Stromal cell of bone marrow (primary cell): ENCODE results near the gene HOXB13.

Source experiments
- DNase-seq: peaks from one replicate; pipeline ENCODE4 v3.0.0-alpha.2; 2012; ENCODE audit warnings: low read depth

HOXB13 gene

DNA sequence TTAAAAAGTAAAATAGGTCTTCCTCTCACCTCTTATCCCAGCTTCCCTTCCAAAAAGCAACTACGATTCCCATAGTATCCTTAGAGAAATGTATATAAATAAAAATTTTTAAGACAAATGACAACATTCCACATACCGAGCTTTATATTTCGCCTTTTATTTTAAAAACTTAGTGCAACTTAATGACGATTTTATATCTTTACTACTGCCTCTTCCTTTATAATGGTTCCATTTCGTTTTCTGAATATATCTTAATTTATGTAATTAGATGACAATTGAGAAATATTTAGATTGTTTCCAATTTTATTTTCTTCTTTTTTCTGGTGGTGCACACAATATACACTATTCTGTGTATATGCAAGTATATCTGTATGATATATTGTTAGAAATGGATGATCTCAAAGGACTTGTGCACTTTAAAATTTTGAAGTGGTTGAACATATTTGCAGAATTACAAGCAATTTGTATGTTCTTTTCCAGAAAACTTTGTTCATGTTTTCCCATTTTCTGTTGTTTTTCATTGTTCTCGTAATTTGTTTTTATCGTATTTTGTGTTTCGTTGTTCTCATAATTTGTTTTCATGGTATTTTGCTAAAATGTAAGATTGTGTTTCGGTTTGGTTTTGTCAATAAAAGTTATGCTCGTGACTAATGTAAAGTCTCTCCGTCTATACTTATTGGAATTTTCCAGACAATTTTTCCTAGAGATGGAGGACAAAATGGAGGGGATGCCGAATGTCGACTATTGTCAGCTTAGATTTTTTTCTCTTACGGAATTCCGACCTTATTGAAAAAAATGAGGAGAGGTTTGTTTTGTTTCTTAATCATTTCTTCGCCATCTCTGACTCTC is 20.4 kb upstream of the HOXB13 start:
- no peak for DNase-seq

DNA sequence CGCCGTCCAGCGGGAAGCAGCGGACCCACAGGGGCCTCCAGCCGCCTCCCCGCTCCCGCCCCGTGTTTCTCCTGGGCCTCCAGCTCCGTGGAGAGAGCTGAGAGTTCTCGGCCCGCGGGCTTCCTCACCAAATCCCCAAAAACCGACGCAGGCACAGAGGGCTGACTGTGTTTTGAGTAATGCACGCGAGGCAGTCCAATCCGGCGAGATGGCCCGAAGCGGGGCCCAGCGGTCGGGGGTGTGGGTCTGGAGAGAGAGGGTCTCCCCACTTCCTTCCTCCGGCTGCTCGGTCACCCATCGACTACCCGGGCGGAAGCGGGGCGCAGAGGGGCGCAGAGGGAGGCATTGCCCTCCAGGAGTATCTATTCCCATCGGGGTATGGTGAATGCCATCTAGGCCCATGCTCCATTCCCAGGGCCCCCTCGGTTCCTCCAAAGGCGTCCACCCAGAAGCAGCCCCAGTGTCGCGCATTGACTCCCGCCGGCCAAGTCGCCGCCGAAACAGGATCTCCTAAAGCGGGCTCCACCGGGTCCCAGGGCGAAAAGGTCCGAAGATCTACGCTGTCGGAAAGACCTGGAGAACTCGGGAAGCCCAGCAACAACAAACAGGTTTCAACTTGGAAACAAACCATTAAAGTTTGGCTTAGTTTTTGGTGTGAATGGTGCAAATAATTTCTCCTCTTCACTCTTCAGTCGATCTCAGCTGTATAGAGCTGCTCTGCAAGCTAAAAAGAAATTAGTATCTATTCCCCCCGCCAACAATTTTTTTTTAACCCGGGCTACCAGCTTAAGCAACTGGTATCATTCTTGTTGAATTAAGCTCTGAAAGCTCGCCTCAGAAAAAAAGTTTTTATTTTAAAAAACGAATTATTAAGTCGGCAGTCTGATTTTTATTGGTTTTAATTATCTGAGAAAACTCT is 19.2 kb upstream of the HOXB13 start:
- no peak for DNase-seq

- no peak for DNase-seq
Measured at GRCh38 chr17:48746916-48747444, 18.4 kb upstream of the HOXB13 start.

DNA sequence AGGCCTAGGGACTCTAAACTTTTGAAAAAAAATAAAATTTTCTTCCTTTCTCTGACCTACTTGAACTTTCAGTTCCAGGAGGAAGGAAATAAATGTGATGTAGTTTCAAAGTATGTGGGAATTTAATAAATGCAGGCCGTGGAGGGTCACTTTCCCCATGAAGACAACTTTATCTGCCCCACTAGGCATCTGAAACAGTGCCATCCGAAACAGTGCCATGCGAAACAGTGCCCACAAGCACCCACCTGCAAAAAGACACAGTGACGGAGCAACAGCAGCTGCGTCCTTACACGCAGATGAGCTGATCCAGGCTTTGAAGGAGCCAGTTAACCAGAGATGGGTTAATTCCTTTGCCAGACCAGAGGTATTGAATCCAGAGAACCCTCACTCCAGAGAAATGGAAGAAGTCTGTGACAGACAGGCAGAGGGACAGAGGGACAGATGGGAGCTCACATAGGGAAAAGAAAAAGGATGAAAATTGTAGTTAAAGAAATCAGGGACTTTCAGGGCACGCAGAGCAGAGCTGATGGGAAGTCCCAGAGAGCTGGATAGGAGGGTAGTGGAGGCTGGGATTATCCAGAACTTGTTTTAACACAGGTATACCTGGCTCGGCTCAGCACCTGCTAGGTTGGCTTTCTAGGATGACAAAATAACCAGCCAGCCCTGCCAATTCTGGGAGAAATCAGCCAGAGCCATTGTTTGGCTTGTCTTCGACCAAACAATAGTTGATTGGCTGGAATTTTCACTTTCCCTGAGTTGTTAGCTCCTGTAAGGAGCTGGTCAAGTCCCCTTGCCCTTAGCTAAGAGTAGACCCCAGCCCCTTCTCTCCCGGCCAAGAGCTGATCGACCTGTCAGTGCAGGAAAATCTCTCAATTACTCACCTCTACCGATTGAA is 17.1 kb upstream of the HOXB13 start:
- no peak for DNase-seq

GRCh38 chr17:48740537-48740936 is 12.0 kb upstream of the HOXB13 start:
- DNase-seq: no peak

- DNase-seq: no peak
Measured at GRCh38 chr17:48738803-48739526, 10.4 kb upstream of the HOXB13 start.

DNA sequence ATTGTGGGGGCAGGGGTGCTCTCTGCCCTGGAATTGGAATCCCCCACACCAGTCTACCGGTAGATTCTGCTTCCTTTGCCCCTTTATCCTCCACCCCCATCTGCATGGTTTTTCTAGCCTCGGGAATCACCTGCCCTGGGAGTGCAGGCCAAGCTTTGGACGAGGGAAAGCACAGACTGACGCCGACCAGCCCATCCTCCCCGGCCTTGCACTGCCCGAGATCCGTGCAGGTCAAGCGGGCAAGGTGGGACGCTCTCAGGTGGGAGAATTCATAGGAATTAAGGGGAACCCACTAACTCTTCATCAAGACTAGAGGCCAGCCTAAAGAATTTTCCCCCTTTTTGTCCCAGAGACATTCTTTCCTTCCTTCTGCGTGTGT is 9.9 kb upstream of the HOXB13 start:
- DNase-seq: no peak

DNA sequence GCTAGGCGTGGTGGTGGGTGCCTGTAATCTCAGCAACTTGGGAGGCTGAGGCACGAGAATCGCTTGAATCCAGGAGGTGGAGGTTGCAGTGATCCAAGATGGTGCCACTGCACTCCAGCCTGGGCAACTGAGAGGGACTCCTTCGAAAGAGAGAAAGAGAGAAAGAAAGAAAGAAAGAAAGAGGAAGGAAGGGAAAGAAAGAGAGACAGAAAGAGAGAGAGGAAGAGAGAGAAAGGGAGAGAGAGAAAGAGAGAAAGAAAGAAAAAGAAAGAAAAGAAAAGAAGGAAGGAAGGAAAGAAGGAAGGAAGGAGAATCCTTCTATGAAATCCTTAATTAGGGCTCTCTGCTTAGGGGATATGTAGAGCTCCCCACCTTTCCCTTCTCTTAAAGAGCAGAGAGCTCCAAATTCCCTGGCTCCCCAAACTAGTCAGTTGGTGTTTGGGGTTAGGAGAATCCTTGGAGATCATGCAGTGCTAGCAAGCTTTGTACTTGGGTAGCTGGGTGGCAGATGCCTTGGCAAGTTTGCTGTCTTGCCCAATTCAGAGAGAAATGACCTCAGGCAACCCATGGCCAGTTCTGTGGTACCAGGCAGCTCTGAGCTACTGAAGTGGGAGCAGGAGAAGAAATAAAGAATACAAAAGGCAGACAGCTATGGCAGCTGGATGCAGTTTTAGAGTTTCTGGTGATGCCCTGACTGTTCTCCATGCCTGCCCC is 8.9 kb upstream of the HOXB13 start:
- DNase-seq: no peak

DNA sequence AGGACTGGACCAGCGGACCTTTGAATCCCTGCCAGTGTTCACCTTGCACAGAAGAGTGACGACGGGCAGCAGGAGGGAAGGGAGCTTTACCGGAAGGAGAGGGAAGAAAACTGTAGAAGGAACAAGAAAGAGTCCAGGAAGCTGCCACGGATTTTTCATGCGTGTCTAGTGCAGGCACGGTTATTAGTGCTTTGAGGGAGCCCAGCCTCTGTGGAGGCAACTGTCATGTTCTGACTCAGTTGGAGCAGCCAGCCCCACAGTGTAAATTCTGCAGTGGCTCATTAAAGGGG is 6.5 kb upstream of the HOXB13 start:
- DNase-seq: no peak

- DNase-seq: no peak
Measured at GRCh38 chr17:48734333-48735061, 5.9 kb upstream of the HOXB13 start.

GRCh38 chr17:48733632-48734328 is 5.2 kb upstream of the HOXB13 start:
- no peak for DNase-seq

DNA sequence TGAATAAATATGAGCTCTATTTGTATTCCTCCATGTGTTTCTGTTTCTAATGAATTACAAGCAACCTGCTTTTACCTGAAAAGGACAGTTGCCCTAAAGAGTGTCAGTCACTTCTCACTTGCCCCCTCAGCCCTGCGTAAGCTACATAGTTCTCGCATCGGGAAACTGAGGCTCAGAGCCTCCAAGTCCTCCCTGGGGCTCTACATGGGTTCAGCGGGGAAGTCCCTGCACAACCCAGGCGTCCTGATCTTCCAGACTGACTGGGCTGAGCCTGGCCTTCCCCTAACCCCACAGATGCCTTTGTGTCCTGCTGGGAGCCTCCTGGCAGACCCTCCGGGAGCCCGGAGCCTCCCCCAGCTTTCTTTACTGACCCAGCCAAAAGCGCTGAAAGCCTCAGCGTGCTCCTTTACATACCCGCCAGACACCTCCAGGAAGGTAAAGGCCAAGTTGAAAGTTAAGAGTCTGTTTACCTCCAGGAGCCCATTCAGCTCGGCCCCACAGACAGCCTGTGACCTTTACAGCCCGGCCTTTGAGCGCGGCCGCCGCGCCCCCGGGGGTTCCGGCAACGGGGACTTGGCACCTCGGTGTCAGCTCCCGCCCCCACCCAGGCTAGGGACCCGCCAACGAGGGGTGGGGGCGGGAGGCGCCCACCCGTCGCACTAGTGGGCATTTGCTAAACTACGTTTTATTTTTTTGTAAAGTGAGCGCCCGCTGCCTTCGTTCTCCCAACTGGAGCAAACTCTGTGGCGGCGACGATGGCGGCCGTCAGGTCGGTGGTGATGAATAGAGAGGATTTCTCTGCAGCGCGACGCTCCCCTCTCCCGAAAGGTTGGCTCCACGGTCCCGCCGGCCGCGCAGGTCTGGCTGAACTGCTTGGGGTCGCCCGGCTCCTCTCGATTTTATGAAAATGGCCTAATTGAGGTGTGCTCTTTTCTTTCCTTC is 4.4 kb upstream of the HOXB13 start:
- DNase-seq: no peak

GRCh38 chr17:48731355-48731754 is 2.8 kb upstream of the HOXB13 start:
- DNase-seq: no peak

GRCh38 chr17:48730240-48730550 is 1.6 kb upstream of the HOXB13 start:
- no peak for DNase-seq

GRCh38 chr17:48729335-48730239 is 1.0 kb upstream of the HOXB13 start:
- no peak for DNase-seq

GRCh38 chr17:48727415-48728175 is 955 bp downstream of the HOXB13 start:
- no peak for DNase-seq

GRCh38 chr17:48726916-48727286 is 1.6 kb downstream of the HOXB13 start:
- DNase-seq: no peak
